HG02759 (cell line): ENCODE data around the gene ARFIP2.

Experiments
- ATAC-seq: cut with Tn5 transposase; IDR thresholded peaks from one replicate; pipeline ENCODE4 v1.9.1; 2021; ENCODE audit warnings: mild to moderate bottlenecking, moderate library complexity; ENCODE audit not compliant: unreplicated experiment

The ARFIP2 gene

GRCh38 chr11:6448574-6448973 is 32.6 kb downstream of the ARFIP2 start:
- ATAC-seq = no peak

- ATAC-seq = peak; percentile 74
These were observed 37.7 kb downstream of the ARFIP2 start for GRCh38 chr11:6443269-6444003.

- ATAC-seq = no peak
These were observed 38.7 kb downstream of the ARFIP2 start for GRCh38 chr11:6442441-6442840.

GRCh38 chr11:6440906-6441358 is 40.2 kb downstream of the ARFIP2 start, which contains the start of gene HPX:
TSS of gene HPX (minus strand) at chr11:6440987. CDS start at chr11:6440963, 24 bp downstream.
- no peak for ATAC-seq

- ATAC-seq = no peak
These were observed 42.1 kb downstream of the ARFIP2 start for GRCh38 chr11:6438979-6439571.

GRCh38 chr11:6437993-6438392 is 43.1 kb downstream of the ARFIP2 start:
- no peak for ATAC-seq

GRCh38 chr11:6437423-6437822 is 43.7 kb downstream of the ARFIP2 start:
- no peak for ATAC-seq

GRCh38 chr11:6433998-6434660 is 47.0 kb downstream of the ARFIP2 start:
- ATAC-seq = no peak

GRCh38 chr11:6431861-6432260 is 49.3 kb downstream of the ARFIP2 start:
- no peak for ATAC-seq

- ATAC-seq = no peak
These were observed 53.6 kb downstream of the ARFIP2 start for GRCh38 chr11:6427516-6427915.
